Lower leg skin (tissue), 3 donors: ENCODE measurements around the gene DLD.
"Not testable (repeated sequence)": the region's sequence is repeated elsewhere in the genome, so short reads cannot be mapped to it uniquely, and the experiment has no call there.

Experiments used
- CTCF ChIP-seq, 3 donors: fragments of 450-650 bp; IDR thresholded peaks; one replicate each; pipeline ENCODE4 v1.5.1; 2016; ENCODE audit warnings: antibody characterized with exemption in 3 of 3, mild to moderate bottlenecking in 3 of 3, moderate library complexity in 2 of 3
- POLR2A ChIP-seq, 2 donors: fragments of 450-650 bp; IDR thresholded peaks; one replicate each; pipeline ENCODE4 v1.6.1; 2016 to 2017; ENCODE audit warnings: antibody characterized with exemption in 2 of 2, mild to moderate bottlenecking in 1 of 2, moderate library complexity in 1 of 2

GRCh38 chr7:107887827-107888226 lies 3.2 kb upstream of the DLD start:
- not testable (repeated sequence) for TF ChIP-seq CTCF, POLR2A (IDR thresholded peaks at IDR 0.05)
